MCF 10A (cell line): ENCODE data around the gene PARP2. TPM values are rescaled to one million over a fixed set of nuclear protein-coding genes. Genes with fewer than 3 reads are reported as not detected.

Experiments used
- BruUV-seq: library from RNA; stranded (reverse); fragments of 400-500 nt; replicated peaks from 2 replicates; lab custom pipeline; 2021; lab: Mats Ljungman, UMichigan
- CTCF ChIA-PET: fragments of 300-600 bp; sonication (Branson Sonifier 250); formaldehyde crosslinking; extraction: SDS; loops from one replicate; lab custom pipeline; 2021; ENCODE audit warnings: antibody characterized with exemption, inconsistent platforms; lab: Yijun Ruan, JAX
- POLR2A ChIA-PET: fragments of 300-600, 350-650 bp; sonication (Branson Sonifier 250); formaldehyde crosslinking; extraction: SDS; loops from one replicate; lab custom pipeline; 2020; ENCODE audit warnings: antibody characterized with exemption, inconsistent platforms; lab: Yijun Ruan, JAX
- DNase-seq: peaks from one replicate; pipeline ENCODE4 v3.0.0-alpha.2; 2018; ENCODE audit not compliant: unreplicated experiment
- H3K27ac Mint-ChIP-seq: one replicate; pipeline ENCODE4 v1.8.0; 2022; ENCODE audit warnings: mild to moderate bottlenecking, low read depth, mixed read lengths; ENCODE audit not compliant: unreplicated experiment
- H3K27me3 Mint-ChIP-seq: one replicate; pipeline ENCODE4 v1.8.0; 2022; ENCODE audit warnings: mixed read lengths; ENCODE audit not compliant: insufficient read depth, unreplicated experiment
- H3K36me3 Mint-ChIP-seq: one replicate; pipeline ENCODE4 v1.8.0; 2022; ENCODE audit warnings: mild to moderate bottlenecking, moderate library complexity, mixed read lengths; ENCODE audit not compliant: insufficient read depth, unreplicated experiment
- H3K4me1 Mint-ChIP-seq: one replicate; pipeline ENCODE4 v1.8.0; 2022; ENCODE audit warnings: mixed read lengths; ENCODE audit not compliant: insufficient read depth, unreplicated experiment
- H3K4me3 Mint-ChIP-seq: one replicate; pipeline ENCODE4 v1.8.0; 2022; ENCODE audit warnings: mild to moderate bottlenecking, moderate library complexity, mixed read lengths; ENCODE audit not compliant: unreplicated experiment
- H3K9me3 Mint-ChIP-seq: one replicate; pipeline ENCODE4 v1.8.0; 2022; ENCODE audit warnings: mixed read lengths; ENCODE audit not compliant: unreplicated experiment
- intact Hi-C: fragments of 100-400 bp; cut with micrococcal nuclease; formaldehyde crosslinking; loops from 2 replicates; pipeline ENCODE4 v1.14.1; 2022
- total RNA-seq: library from RNA; stranded (reverse); gene quantifications from 2 replicates; pipeline ENCODE4 v1.2.3, GENCODE V29; 2022
- TF ChIP-seq, protein P1 (sequence below): fragments of 200-600 bp; IDR thresholded peaks from one replicate; pipeline ENCODE4 v1.8.0; 2022; ENCODE audit warnings: antibody characterized with exemption, mild to moderate bottlenecking; ENCODE audit not compliant: unreplicated experiment

Gene PARP2
- total RNA-seq, 1 experiment from 2014 or later = 33.4 TPM

DNA sequence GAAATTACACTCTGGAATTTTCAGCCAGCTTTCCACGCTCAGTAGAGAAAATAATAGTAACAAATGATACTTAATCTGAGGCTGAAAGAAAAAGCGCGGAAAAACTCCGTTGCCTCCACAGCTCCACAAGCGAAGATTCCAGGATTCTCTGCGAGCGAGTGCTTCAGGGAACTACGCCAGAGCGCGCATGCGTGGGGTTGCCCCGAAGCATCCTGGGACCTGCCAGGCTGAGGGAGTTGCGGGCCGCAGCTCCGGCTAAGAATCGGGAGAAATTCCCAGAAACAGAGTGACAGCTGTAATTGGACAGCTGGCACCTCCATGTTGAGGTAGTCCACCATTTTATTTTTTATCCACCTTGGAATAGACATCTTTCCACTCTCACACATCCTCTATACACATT lies 25.7 kb upstream of the PARP2 start:
- TF ChIP-seq, protein P1, sequence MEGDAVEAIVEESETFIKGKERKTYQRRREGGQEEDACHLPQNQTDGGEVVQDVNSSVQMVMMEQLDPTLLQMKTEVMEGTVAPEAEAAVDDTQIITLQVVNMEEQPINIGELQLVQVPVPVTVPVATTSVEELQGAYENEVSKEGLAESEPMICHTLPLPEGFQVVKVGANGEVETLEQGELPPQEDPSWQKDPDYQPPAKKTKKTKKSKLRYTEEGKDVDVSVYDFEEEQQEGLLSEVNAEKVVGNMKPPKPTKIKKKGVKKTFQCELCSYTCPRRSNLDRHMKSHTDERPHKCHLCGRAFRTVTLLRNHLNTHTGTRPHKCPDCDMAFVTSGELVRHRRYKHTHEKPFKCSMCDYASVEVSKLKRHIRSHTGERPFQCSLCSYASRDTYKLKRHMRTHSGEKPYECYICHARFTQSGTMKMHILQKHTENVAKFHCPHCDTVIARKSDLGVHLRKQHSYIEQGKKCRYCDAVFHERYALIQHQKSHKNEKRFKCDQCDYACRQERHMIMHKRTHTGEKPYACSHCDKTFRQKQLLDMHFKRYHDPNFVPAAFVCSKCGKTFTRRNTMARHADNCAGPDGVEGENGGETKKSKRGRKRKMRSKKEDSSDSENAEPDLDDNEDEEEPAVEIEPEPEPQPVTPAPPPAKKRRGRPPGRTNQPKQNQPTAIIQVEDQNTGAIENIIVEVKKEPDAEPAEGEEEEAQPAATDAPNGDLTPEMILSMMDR = no peak
- BruUV-seq = no TSS peak
- Mint-ChIP-seq H3K9me3 (no peaks in the 10 kb centered on the region), H3K4me1 (no peaks in the 10 kb centered on the region), H3K27ac (no peak overlapping the region), H3K36me3 (peaks cover 95% of the 10 kb centered on the region), H3K4me3 (no peak overlapping the region), H3K27me3 (no peaks in the 10 kb centered on the region)
- intact Hi-C loops = no loop called here
- CTCF ChIA-PET = interaction anchor here (0.6 to 3.4 kb wide), 4 partner anchors 10 to 698 kb away, joined by 3 to 40 read pairs (median 4); no protein-coding TSS in a partner anchor
- POLR2A ChIA-PET = interaction anchor here (0.6 to 0.8 kb wide), 2 partner anchors 14 to 96 kb away, joined by 3 to 6 read pairs; no protein-coding TSS in a partner anchor
- DNase-seq = no peak

DNA sequence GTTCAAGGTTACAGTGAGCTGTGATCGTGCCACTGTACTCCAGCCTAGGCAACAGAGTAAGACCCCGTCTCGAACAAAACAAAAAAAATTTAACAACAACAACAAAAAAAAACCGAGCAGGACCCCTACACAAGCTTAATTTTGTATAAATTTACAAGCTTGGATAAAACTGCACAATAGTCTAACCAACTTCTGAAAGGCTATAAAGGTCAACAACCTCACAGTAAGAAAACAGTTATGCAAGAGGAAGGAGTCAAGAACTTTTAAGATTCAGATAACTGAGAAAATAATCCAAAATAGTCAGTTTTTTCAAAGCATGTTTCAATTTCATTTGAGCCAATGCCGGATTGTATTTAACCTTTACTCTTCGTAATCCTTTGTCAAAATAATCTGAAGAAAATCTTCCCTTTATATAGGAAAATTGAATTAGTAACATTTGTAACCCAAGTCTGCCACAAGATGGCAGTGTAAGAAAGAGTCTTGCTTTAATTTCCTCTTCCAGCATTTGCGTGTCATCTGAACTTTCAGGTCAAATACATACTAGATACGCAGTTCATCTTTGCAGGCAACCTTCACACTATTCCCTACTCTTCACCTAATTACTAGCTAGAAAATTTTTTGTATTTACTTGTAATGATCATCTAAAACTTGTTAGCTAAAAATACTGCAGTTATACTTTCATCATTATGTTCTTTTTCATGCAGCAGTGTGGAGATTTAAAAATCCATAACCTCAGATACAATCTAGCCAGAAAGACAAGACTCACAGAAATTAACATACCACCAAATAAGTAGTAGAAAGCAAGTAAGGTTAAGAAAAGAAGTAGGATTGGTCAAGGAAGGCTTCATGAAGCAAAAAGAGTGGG lies 16.2 kb upstream of the PARP2 start:
- Mint-ChIP-seq H3K4me1 (peaks cover 31% of the 10 kb centered on the region), H3K9me3 (no peaks in the 10 kb centered on the region), H3K27me3 (no peaks in the 10 kb centered on the region), H3K4me3 (no peak overlapping the region), H3K36me3 (peaks cover 63% of the 10 kb centered on the region), H3K27ac (no peak overlapping the region)
- intact Hi-C loops = loop anchor here (1.0 to 10.0 kb wide), 5 partner anchors 88 to 648 kb away; partner anchors contain the start of gene OSGEP
- ChIA-PET POLR2A (interaction anchor here (0.7 to 9.8 kb wide), 14 partner anchors 8 to 357 kb away, joined by 3 to 205 read pairs (median 4); partner anchors contain the start of genes APEX1, OSGEP, PARP2 and PNP), CTCF (interaction anchor here (0.5 to 9.9 kb wide), 44 partner anchors 9 to 776 kb away, joined by 3 to 152 read pairs (median 5); partner anchors contain the start of genes ANG, APEX1, OSGEP and PARP2)
- BruUV-seq = no TSS peak
- DNase-seq = peak; percentile 78
- TF ChIP-seq, protein P1 = peak; percentile 66

DNA sequence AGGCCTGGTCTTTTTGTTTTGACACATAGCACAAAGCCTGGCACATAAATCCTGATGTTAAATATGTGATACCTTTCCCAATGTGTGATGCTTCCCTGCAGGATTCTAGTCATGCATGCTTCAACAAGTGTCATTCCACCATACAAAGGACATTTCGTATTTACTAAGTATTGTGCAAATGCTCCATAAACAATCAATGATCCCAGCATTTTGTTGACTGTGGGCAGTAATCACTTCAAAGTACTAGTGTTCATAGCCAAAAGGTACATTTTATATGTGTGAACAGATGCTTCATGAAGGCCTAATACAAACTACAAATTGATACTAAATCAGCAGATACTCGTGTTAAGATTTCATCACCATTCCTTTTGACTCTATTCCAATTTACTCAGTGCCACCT lies 14.7 kb upstream of the PARP2 start:
- Mint-ChIP-seq H3K9me3 (no peaks in the 10 kb centered on the region), H3K27me3 (no peaks in the 10 kb centered on the region), H3K27ac (no peak overlapping the region), H3K4me1 (peaks cover 31% of the 10 kb centered on the region), H3K4me3 (no peak overlapping the region), H3K36me3 (peaks cover 50% of the 10 kb centered on the region)
- ChIA-PET CTCF (interaction anchor here (0.5 to 9.9 kb wide), 26 partner anchors 11 to 1891 kb away, joined by 3 to 152 read pairs (median 8); partner anchors contain the start of genes PARP2, PNP, RNASE4 and TEP1), POLR2A (interaction anchor here (0.6 to 9.8 kb wide), 11 partner anchors 14 to 1057 kb away, joined by 3 to 205 read pairs (median 7); partner anchors contain the start of genes APEX1, OSGEP, PARP2 and PNP)
- intact Hi-C loops = loop anchor here (10.0 kb wide), 1 partner anchor 646 kb away; no protein-coding TSS in a partner anchor
- DNase-seq = no peak
- no TSS peak for BruUV-seq
- TF ChIP-seq, protein P1 = no peak

DNA sequence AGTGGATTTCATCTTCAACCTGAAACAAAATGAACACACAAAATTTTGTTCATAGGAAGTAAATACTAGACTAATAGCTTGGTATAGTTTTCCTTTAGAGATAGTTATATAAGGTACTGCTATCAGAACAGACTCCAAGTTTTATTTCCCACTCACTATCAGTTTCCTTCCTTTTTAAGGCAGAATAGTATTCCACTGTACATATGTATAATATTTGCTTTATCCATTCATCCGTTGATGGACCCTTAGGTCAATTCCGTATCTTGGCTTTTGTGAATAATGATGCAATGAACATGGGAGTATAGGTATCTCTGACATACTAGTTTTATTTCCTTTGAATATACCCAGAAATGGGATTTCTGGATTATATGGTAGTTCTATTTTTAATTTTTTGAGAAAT lies 14.1 kb upstream of the PARP2 start:
- intact Hi-C loops = loop anchor here (10.0 kb wide), 1 partner anchor 645 kb away; no protein-coding TSS in a partner anchor
- POLR2A ChIA-PET = interaction anchor here (0.7 to 9.8 kb wide), 5 partner anchors 13 to 1056 kb away, joined by 3 to 205 read pairs (median 9); partner anchors contain the start of genes APEX1, OSGEP, PARP2 and RNASE4
- Mint-ChIP-seq H3K4me3 (no peak overlapping the region), H3K27me3 (no peaks in the 10 kb centered on the region), H3K4me1 (peaks cover 31% of the 10 kb centered on the region), H3K36me3 (peaks cover 43% of the 10 kb centered on the region), H3K9me3 (no peaks in the 10 kb centered on the region), H3K27ac (no peak overlapping the region)
- BruUV-seq = no TSS peak
- DNase-seq = no peak
- CTCF ChIA-PET = interaction anchor here (0.5 to 9.9 kb wide), 13 partner anchors 12 to 644 kb away, joined by 3 to 152 read pairs (median 7); partner anchors contain the start of gene TTC5
- TF ChIP-seq, protein P1 = no peak
